HG03097 (cell line): ENCODE data around the gene TANGO6.
A peak's percentile ranks its signal among the peaks of the same experiment; 100 is the strongest.
"Not testable (repeated sequence)": the region's sequence is repeated elsewhere in the genome, so short reads cannot be mapped to it uniquely, and the experiment has no call there.

Source experiments
- ATAC-seq: cut with Tn5 transposase; IDR thresholded peaks from one replicate; pipeline ENCODE4 v1.9.1; 2021; ENCODE audit not compliant: unreplicated experiment, low FRiP score

Gene TANGO6

DNA sequence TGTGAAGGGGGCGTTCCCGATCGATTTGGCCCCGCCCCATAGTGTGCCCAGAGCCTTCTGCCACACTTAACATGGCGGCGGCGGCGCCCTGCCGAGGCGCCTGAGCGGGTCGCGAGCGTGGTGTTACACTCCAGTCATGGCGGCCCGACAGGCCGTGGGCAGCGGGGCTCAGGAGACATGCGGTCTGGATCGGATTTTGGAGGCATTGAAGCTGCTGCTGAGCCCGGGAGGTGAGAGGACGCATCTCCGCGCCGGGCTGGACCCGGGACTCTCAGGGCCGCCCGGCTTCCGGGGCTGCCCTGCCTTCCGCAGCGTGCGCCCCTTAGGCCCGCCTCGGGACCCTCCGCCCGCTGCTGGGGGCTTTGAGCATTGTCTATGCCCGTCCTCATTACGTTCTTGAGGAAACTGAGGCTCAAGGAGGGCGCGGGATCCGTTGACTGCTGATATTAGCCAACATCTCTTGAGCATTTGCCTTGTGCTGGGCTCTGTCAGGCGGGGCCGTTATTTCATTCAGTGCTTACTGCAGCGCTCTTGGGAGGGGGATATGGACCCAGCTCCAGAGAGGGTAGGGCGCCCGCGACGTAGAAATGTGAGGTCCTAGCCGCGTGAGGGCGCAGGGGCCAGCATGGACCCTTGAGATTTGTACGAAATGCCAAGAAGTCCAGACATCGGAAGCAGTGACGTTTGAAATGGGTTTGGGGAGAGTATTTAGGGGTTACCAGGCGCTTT lies at the start of gene TANGO6:
Gene TANGO6, plus strand, starts transcription at position 50 of the 729 bp plus-strand sequence. Its CDS starts 87 bp downstream, at position 137.
- peak; percentile 82 for ATAC-seq

DNA sequence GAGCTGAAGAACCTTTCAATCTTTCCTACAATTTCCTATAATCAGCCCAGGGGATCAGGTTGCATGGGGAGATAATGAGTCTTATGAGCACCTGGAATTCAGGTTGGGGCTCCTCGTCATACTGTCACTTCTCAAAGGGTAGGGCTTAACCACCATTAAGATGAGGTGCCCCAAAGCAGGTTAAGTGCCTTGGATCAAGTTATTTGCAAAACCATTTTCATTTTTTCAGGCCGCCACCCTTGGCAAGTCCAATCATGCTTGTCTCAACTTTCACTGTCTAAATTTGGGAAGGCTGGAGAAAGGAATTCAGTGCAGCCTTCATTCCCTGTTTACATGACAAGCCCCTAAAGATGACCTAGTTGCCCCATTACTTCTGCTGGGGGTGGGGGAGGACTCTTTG lies 44.9 kb upstream of the TANGO6 start:
- no peak for ATAC-seq

DNA sequence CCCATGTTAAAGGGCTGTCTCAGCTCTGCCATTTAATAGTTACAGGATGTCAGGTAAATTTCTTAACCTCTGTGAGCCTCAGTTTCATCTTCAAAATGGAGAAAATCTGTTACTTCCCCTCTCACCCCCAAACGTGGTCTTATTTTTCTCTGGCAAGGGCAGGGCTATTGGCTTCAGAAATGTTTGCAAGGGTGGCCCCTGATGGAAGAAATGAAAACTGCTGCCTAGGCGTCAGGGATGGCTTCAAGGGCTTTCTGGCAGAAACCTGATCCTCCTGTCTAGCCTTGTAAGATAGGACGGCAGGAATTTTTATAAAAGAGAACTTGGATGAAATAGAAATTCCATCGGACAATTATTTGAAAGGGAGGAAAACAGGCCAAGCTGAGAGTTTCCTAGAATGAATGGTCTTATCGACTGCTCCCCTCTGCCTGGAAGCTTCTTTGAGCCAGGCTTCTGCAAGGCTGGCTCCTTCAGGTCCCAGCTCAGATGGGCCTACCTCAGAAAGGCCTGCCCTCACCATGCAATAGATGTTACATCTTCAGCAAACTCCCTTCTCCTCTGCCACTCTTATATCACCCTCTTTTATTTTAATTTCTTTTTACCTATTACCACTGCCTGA lies 43.0 kb upstream of the TANGO6 start:
- peak; percentile 77 for ATAC-seq

DNA sequence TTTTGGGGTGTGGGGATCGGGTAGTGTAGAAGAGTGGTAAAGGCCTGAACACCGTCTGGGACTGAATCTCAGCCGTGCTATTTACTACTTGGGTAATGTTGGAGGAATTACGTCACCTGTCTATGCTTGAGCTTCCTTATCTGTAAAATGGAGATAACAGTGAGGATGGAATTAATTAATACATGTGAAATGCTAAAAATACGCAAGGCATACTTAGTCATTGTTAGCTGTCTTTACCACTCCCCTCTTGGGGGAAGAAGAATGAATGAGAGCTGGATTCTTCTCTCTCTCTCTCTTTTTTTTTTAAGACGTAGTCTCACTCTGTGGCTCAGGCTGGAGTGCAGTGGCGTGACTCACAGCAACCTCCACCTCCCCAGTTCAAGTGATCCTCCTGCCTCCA lies 41.1 kb upstream of the TANGO6 start:
- ATAC-seq = no peak

DNA sequence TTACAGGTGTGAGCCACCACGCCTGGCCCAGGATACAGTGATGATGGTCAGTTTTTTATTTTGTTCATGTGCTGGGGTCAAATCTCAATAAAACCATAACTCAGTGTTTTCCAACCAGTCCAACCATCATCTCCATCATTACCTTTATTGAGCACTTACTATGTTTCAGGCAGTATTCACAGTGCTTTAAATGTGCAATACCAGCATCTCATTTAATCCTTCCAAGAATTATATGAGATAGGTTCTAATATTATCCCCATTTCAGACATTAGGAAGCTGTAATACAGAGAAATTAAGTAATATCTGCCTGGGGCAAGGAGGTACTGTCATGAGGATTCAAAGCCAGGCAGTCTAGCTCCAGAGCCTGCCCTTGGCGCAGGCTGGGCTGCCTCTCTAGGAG lies 36.9 kb upstream of the TANGO6 start:
- no peak for ATAC-seq

DNA sequence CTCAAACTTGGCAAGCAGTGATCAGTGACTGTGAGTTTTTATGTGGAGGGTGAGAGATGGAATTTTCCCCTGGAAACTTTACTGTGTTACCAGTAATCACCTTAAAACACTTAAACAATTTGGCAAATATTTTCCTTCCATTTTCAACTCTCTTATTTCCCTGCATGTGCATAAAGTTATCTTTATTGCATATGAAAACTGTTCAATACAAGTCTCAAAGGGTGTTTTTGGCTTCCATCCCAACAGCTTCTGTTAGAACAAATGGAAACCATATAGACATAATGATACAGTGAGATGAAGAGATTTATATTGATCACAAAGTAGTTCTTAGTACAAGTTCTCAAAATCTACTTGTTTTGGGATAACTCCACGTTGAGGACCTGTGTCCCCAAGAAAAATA lies 36.4 kb upstream of the TANGO6 start:
- no peak for ATAC-seq

DNA sequence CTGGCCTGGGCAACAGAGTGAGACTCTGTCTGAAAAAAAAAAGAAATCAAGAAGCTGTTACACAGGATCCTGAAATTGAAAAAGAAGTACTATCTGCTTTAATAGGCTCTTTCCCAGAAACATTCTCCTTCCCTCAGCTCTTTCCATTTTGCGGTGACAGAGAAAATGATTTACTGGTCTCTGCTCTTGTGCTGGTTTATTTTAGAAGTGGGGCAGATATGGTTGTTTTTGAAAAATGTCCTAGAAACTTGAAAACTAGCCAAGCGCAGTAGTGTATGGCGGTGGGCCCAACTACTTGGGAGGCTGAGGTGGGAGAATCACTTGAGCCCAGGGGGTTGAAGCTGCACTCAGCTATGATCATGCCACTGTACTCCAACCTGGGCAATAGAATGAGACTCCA lies 28.8 kb upstream of the TANGO6 start:
- no peak for ATAC-seq

DNA sequence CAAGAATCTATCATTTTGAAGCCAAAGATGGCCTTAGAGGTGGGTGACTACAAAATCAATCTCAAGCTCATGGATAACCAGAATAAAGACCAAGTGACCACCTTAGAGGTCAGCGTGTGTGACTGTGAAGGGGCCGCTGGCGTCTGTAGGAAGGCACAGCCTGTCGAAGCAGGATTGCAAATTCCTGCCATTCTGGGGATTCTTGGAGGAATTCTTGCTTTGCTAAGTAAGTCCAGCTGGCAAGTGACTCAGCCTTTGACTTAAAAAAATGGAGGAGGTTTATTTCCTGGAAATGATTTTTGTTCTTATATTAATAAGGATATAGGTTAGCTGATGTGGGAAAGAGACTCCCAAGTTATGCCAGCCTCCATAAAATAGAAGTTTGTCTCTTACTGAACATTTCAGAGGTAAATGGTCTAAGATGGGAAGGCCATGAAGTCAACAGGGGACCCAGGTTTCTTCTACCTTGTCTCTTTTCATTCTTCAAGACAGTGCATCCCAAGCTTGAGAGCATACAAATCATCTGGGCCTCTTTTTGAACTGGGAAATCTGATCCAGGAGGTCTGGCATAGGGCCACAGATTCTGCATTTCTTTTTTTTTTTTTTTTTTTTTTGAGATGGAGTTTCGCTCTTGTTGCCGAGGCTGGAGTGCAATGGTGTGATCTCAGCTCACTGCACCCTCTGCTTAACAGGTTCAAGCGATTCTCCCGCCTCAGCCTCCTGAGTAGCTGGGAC lies 19.8 kb upstream of the TANGO6 start:
- ATAC-seq = no peak

DNA sequence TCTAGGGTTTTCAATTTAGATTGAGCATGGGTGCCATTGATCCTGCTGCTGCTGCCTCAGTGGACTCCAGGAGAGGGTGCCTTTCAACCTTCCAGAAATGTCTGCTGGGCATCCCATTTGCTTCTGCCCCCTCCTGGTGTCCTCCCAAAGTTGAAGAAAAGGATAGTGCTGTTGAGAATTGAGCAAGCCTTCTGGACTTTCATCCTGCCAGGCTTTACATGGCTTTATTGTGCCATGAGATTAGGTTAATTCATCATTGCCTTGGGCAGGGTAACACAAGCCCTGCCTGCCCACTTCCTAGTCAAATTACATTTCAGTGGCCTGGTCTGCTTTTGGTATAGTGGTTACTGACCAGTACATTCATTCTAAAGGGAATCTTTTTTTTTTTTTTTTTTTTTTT lies 17.9 kb upstream of the TANGO6 start:
- ATAC-seq = no peak

DNA sequence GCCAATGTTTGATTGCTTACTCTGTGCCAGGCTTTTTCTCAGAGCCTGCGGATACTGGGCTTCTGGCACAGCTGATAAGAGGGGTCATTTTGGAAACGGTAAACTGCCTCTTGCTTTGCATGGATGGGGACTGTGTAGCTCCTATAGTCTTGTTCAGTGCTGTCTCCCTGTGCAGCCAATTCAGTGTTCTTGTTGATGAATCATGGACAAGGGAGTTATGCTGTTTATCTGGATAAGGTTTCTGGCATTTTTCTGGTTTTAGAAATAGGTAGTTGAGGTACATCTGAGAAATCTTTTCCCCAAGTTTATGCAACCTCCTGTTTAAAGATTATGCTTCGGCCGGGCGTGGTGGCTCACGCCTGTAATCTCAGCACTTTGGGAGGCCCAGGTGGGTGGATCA lies 16.7 kb upstream of the TANGO6 start:
- no peak for ATAC-seq

DNA sequence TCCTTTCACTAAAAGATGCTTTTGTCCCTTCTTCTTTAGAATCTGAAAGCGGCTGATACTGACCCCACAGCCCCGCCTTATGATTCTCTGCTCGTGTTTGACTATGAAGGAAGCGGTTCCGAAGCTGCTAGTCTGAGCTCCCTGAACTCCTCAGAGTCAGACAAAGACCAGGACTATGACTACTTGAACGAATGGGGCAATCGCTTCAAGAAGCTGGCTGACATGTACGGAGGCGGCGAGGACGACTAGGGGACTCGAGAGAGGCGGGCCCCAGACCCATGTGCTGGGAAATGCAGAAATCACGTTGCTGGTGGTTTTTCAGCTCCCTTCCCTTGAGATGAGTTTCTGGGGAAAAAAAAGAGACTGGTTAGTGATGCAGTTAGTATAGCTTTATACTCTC lies 10.1 kb upstream of the TANGO6 start:
- ATAC-seq = no peak

DNA sequence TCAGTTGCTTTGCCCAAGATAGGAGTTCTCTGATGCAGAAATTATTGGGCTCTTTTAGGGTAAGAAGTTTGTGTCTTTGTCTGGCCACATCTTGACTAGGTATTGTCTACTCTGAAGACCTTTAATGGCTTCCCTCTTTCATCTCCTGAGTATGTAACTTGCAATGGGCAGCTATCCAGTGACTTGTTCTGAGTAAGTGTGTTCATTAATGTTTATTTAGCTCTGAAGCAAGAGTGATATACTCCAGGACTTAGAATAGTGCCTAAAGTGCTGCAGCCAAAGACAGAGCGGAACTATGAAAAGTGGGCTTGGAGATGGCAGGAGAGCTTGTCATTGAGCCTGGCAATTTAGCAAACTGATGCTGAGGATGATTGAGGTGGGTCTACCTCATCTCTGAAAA lies 8.8 kb upstream of the TANGO6 start:
- no peak for ATAC-seq

DNA sequence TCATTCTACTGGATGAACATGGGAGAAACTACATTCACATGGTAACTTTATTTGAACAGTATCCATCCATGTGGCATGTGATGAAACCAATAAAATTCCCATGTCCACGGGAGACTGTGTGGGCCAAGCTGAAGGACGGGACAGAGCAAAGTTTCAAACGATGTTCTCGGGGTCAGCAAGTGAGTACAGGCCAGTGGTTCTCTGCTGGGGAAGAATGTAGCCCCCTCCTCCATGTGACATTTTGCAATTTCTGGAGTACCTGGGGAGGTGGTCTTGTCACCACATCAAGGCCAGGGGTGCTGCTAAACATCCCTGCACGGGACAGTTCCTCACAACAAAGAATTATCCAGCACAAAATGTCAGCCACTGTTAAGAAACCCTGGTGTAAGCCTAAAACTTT lies 7.4 kb upstream of the TANGO6 start:
- ATAC-seq = no peak

DNA sequence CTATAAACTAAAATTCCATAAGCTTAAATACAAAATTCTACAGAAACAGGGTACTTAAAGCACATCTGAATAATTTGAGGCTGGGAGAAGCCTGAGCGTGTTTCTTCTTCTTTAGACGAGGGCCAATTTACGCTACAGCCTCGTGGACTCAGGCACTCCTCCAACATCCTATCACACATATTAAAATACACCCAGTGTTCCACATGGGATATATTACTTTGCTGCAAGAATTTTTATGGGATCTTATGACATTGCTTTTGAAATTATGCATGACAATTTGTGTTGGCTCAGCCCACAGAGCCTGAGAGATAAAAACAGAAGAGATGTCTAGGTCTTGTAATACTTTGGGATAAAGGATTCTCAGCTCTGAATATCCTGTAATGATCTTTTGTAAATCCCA lies 3.5 kb upstream of the TANGO6 start:
- no peak for ATAC-seq

DNA sequence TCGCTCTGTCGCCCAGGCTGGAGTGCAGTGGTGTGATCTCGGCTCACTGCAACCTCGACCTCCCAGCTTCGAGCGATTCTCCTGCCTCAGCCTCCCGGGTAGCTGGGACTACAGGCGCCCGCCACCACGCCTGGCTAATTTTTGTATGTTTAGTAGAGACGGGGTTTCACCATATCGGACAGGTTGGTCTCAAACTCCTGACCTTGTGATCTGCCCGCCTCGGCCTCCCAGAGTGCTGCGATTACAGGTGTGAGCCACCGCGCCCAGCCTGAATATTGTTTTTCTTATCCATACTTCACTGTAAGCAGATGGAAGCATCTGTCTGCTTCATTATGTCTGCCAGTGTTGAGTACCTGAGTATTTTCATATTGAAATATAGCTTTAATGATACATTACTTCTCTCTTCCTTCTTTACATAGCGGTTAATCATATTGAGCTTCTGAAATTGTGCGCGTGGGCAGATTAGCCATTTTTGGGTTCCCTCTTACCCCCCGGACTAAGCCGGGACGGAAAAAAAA lies 308 bp upstream of the TANGO6 start:
- ATAC-seq = not testable (repeated sequence)

DNA sequence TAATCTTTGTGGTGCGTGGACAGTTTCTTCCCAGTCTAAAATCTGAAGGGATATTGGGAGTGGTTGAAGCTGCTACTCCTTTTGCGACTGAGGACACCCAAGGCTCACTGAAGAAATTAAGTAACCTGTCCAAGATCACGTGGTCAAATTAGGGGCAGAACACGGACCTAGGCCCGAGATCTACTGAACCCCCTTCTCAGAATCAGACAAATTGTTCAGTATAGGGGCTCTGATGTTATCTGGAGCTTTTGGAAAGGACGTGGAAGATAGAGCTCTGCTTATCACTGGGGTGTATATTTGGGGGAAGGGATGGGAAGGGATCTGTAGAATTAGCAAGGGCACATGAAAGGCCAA lies 857 bp downstream of the TANGO6 start:
- peak; percentile 8 for ATAC-seq

DNA sequence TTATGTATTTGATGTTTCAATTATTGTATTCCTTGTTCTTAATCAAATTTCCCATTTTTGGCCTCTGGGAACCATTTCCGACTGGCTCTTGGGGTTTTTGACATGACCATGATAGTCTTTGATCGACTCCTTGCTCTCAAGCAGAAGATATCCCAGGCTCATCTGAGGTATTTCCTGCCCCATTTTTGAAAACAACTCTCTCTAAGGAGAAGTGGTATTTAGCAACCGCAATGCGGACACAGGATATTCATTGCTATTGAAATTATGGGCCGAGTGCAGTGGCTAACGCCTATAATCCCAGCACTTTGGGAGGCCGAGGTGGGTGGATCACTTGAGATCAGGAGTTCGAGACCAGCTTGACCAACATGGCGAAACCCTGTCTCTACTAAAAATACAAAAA lies 5.5 kb downstream of the TANGO6 start:
- ATAC-seq = no peak

DNA sequence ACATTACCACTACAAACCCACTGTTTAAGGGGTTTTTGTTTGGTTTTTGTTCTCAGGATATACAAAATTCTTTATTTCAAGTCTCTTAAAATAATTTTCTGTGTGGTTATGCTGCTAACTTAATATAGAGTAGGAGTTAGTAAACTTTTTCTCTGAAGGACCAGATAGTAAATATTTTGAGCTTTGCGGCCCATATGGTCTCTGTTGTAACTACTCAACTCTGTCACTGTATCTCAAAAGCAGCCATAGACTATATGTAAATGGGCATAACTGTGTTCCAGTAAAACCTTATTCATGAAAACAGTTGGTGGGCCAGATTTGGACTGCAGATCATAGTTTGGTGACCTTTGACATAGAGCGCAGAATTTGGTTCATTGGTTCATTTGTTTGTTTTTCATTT lies 7.2 kb downstream of the TANGO6 start:
- no peak for ATAC-seq

DNA sequence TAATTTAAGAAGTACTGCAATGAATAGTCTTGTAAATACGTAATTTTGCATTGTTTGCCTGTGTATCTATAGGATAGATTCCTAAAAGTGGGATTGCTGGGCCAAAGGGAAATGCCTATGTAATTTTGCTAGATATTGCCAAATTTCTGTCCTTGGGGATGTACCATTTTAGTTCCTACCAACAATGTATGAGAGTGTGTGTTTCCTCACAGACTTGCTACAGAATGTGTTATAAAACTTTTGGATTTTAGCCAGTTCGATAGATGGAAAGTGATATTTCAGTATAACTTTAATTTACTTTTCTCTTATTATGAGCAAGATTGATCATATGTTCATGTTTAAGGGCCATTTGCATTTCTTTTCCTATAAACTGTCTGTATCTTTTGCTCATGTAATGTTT lies 8.3 kb downstream of the TANGO6 start:
- ATAC-seq = no peak

DNA sequence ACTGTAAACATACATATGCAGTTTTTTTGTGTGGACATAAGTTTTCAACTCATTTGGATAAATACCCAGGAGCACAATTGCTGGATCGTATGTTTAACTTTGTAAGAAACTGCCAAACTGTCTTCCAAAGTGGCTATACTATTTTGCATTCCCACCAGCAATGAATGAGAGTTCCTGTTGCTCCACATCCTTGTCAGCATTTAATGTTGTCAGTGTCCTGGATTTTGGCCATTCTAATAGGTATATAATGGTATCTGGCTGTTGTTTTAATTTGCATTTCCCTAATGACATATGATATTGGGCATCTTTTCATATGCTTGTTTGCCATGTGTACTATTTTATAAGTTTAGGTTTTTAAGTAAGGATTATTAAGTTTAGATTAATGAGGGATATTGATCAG lies 14.1 kb downstream of the TANGO6 start:
- ATAC-seq = no peak

DNA sequence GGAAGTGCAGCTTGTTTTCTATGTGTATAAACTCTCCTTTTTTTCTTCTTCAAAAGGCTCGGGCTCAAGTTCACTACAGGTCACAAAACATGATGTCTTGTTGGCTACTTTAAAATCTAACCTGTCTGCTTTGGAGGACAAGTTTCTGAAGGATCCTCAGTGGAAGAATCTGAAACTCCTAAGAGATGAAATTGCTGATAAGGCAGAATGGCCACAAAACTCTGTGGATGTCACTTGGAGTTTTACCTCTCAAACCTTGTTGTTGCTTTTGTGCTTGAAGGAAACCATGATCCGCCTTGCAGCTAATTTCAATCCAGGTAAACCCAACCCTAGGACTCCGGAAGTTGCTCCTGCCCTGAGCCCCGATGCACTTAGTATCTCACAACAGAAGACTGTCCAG lies 16.5 kb downstream of the TANGO6 start:
- ATAC-seq = no peak
